GM23338 (cell line): Measurements from ENCODE around the gene HYKK. TPM values are rescaled to one million over a fixed set of nuclear protein-coding genes. Genes with fewer than 3 reads are reported as not detected.

Experiments
- ATAC-seq: fragments of 200-7000 bp; cut with Tn5 transposase; 3 replicates; pipeline ENCODE4 v1.9.1; 2020
- DNase-seq: peaks from one replicate; pipeline ENCODE4 v3.0.0-alpha.2; 2015; ENCODE audit warnings: low spot score
- H2AFZ ChIP-seq: fragments of 200-600 bp; sonication (generic); 2 replicates; pipeline ENCODE4 v1.8.0; 2016; ENCODE audit warnings: antibody characterized with exemption, mild to moderate bottlenecking, moderate library complexity
- H3F3A ChIP-seq: fragments of 200-600 bp; sonication (generic); replicated peaks from 2 replicates; pipeline ENCODE4 v1.8.0; 2017; ENCODE audit warnings: antibody characterized with exemption, mixed run types, low read depth
- H3K27ac ChIP-seq: fragments of 200-600 bp; sonication (generic); 2 replicates; pipeline ENCODE4 v1.6.1; 2016; ENCODE audit warnings: low read depth
- H3K27me3 ChIP-seq: fragments of 200-600 bp; sonication (generic); 2 replicates; pipeline ENCODE4 v1.8.0; 2016; ENCODE audit warnings: mild to moderate bottlenecking, mixed run types, moderate library complexity; ENCODE audit not compliant: insufficient read depth
- H3K36me3 ChIP-seq: fragments of 200-600 bp; sonication (generic); 2 replicates; pipeline ENCODE4 v1.8.0; 2016; ENCODE audit warnings: mild to moderate bottlenecking; ENCODE audit not compliant: insufficient read depth
- H3K4me1 ChIP-seq: fragments of 200-600 bp; sonication (generic); 2 replicates; pipeline ENCODE4 v1.8.0; 2016; ENCODE audit warnings: mild to moderate bottlenecking, moderate library complexity; ENCODE audit not compliant: insufficient read depth
- H3K4me2 ChIP-seq: fragments of 200-600 bp; sonication (generic); 2 replicates; pipeline ENCODE4 v1.7.1; 2017; ENCODE audit warnings: mixed run types
- H3K4me3 ChIP-seq: fragments of 200-600 bp; sonication (generic); 2 replicates; pipeline ENCODE4 v1.6.1; 2016; ENCODE audit warnings: mixed run types
- H3K79me2 ChIP-seq: fragments of 200-600 bp; sonication (generic); replicated peaks from 2 replicates; pipeline ENCODE4 v1.8.0; 2017; ENCODE audit warnings: mild to moderate bottlenecking; ENCODE audit not compliant: insufficient read depth
- H3K9me2 ChIP-seq: fragments of 200-600 bp; sonication (generic); 2 replicates; pipeline ENCODE4 v1.8.0; 2017; ENCODE audit not compliant: insufficient read depth
- H4K20me1 ChIP-seq: fragments of 200-600 bp; sonication (generic); replicated peaks from 2 replicates; pipeline ENCODE4 v1.8.0; 2017; ENCODE audit warnings: mild to moderate bottlenecking; ENCODE audit not compliant: insufficient read depth
- H3K27ac Mint-ChIP-seq: 2 replicates; pipeline ENCODE4 v1.8.0; 2020; ENCODE audit warnings: inconsistent platforms, mild to moderate bottlenecking, moderate library complexity, mixed read lengths
- H3K27me3 Mint-ChIP-seq: 3 replicates; pipeline ENCODE4 v1.8.0; 2022; ENCODE audit warnings: low read depth, mild to moderate bottlenecking, moderate library complexity, mixed read lengths, inconsistent platforms; ENCODE audit not compliant: insufficient read depth, poor library complexity
- H3K36me3 Mint-ChIP-seq: 3 replicates; pipeline ENCODE4 v1.8.0; 2021; ENCODE audit warnings: low read depth, mild to moderate bottlenecking, inconsistent platforms, moderate library complexity, mixed read lengths
- H3K4me1 Mint-ChIP-seq: 3 replicates; pipeline ENCODE4 v1.8.0; 2020; ENCODE audit warnings: mild to moderate bottlenecking, inconsistent platforms, mixed read lengths
- H3K4me3 Mint-ChIP-seq: 3 replicates; pipeline ENCODE4 v1.8.0; 2021; ENCODE audit warnings: moderate library complexity, mild to moderate bottlenecking, inconsistent platforms, mixed read lengths
- H3K9me3 Mint-ChIP-seq: 3 replicates; pipeline ENCODE4 v1.8.0; 2020; ENCODE audit warnings: moderate library complexity, mild to moderate bottlenecking, inconsistent platforms, mixed read lengths
- CREB1 ChIP-seq: fragments of 250-450 bp; sonication (Bioruptor Pico); IDR thresholded peaks from 2 replicates; pipeline ENCODE4 v1.5.0; 2020; ENCODE audit warnings: low read depth, mild to moderate bottlenecking, moderate library complexity
- JUNB ChIP-seq: IDR thresholded peaks from one replicate; pipeline ENCODE4 v1.6.1; 2016; ENCODE audit warnings: antibody characterized with exemption; ENCODE audit not compliant: unreplicated experiment
- POLR2AphosphoS5 ChIP-seq: IDR thresholded peaks from 2 replicates; pipeline ENCODE4 v1.6.1; 2016; ENCODE audit warnings: antibody characterized with exemption, low read depth
- ZNF114 ChIP-seq: fragments of 250-450 bp; sonication (Bioruptor Pico); IDR thresholded peaks from 2 replicates; pipeline ENCODE4 v1.5.0; 2020; ENCODE audit warnings: mild to moderate bottlenecking, moderate library complexity
- polyA plus RNA-seq: library from polyadenylated mRNA; unstranded; fragments of >200 nt; fragmentation: Nextera tagmentation; extraction: Ambion mirVana; gene quantifications from 2 replicates; pipeline ENCODE4 v1.2.1, GENCODE V29; 2016
- total RNA-seq: library from RNA; depleted of rRNA; stranded (reverse); fragments of >200 nt; shearing (Covaris generic); gene quantifications from 2 replicates; pipeline ENCODE4 v1.2.3, GENCODE V29; 2014
- TF ChIP-seq, protein P1 (sequence below): fragments of 250-450 bp; sonication (Bioruptor Pico); IDR thresholded peaks from 2 replicates; pipeline ENCODE4 v1.5.0; 2020; ENCODE audit warnings: mild to moderate bottlenecking, moderate library complexity

Gene HYKK
- total and polyA plus RNA-seq, 2 experiments from 2014 or later: 2.9 to 5.5 TPM

DNA sequence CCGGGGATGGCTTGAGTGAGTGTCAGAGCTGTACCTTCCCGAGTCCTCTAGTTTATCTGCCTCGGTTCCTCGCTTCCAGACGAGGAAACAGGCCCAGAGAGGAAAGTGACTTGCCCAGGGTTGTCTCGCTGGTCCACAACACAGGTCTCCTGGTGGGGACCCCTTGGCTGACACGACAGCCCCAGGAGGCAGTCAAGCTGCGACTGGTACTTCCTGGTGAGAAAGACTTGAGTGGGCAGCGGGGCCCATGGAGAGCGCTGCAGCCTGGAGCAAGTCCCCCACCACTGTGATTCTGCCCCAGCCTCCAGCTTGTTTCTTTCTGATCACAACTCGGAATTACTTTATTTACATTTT lies 57.3 kb downstream of the HYKK start (continued):
- TF ChIP-seq CREB1: no peak

DNA sequence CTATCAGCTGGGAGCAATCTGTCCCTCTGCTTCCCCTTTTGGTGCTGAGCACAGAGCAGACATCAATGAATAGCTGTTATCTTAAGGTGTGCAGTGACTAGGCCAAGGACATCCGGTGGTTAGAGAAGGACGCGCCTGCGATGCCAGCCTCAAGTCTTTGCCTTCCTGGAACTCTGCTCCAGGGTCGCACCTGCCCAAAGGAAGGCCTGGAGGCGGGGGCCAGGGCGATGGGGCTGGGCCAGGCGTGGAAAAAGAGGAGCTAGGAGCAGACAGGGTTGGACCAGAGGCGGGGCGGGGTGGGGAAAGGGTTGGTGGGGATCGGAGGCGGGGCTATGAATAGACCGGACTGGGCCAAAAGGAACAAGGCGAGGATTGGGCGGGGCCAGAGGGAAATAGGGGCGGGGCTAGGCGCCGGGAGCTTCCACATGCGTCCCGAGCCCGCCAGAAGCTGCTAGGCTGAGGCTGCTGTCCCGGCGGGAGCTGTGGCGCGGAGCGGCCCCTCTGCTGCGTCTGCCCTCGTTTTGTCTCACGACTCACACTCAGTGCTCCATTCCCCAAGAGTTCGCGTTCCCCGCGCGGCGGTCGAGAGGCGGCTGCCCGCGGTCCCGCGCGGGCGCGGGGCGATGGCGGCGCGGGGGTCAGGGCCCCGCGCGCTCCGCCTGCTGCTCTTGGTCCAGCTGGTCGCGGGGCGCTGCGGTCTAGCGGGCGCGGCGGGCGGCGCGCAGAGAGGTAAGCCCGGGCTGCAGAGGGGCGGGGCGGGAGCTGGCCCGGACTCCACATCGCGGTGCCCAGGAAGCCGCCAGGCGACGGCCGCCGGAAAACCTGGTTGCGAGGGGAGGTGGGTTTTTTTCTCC lies 57.9 kb downstream of the HYKK start, which contains the start of gene CHRNA5:
Gene CHRNA5 (plus strand): TSS at position 424 of the 854 bp plus-strand sequence. CDS start 200 bp downstream, at position 624.
- TF ChIP-seq, protein P1, sequence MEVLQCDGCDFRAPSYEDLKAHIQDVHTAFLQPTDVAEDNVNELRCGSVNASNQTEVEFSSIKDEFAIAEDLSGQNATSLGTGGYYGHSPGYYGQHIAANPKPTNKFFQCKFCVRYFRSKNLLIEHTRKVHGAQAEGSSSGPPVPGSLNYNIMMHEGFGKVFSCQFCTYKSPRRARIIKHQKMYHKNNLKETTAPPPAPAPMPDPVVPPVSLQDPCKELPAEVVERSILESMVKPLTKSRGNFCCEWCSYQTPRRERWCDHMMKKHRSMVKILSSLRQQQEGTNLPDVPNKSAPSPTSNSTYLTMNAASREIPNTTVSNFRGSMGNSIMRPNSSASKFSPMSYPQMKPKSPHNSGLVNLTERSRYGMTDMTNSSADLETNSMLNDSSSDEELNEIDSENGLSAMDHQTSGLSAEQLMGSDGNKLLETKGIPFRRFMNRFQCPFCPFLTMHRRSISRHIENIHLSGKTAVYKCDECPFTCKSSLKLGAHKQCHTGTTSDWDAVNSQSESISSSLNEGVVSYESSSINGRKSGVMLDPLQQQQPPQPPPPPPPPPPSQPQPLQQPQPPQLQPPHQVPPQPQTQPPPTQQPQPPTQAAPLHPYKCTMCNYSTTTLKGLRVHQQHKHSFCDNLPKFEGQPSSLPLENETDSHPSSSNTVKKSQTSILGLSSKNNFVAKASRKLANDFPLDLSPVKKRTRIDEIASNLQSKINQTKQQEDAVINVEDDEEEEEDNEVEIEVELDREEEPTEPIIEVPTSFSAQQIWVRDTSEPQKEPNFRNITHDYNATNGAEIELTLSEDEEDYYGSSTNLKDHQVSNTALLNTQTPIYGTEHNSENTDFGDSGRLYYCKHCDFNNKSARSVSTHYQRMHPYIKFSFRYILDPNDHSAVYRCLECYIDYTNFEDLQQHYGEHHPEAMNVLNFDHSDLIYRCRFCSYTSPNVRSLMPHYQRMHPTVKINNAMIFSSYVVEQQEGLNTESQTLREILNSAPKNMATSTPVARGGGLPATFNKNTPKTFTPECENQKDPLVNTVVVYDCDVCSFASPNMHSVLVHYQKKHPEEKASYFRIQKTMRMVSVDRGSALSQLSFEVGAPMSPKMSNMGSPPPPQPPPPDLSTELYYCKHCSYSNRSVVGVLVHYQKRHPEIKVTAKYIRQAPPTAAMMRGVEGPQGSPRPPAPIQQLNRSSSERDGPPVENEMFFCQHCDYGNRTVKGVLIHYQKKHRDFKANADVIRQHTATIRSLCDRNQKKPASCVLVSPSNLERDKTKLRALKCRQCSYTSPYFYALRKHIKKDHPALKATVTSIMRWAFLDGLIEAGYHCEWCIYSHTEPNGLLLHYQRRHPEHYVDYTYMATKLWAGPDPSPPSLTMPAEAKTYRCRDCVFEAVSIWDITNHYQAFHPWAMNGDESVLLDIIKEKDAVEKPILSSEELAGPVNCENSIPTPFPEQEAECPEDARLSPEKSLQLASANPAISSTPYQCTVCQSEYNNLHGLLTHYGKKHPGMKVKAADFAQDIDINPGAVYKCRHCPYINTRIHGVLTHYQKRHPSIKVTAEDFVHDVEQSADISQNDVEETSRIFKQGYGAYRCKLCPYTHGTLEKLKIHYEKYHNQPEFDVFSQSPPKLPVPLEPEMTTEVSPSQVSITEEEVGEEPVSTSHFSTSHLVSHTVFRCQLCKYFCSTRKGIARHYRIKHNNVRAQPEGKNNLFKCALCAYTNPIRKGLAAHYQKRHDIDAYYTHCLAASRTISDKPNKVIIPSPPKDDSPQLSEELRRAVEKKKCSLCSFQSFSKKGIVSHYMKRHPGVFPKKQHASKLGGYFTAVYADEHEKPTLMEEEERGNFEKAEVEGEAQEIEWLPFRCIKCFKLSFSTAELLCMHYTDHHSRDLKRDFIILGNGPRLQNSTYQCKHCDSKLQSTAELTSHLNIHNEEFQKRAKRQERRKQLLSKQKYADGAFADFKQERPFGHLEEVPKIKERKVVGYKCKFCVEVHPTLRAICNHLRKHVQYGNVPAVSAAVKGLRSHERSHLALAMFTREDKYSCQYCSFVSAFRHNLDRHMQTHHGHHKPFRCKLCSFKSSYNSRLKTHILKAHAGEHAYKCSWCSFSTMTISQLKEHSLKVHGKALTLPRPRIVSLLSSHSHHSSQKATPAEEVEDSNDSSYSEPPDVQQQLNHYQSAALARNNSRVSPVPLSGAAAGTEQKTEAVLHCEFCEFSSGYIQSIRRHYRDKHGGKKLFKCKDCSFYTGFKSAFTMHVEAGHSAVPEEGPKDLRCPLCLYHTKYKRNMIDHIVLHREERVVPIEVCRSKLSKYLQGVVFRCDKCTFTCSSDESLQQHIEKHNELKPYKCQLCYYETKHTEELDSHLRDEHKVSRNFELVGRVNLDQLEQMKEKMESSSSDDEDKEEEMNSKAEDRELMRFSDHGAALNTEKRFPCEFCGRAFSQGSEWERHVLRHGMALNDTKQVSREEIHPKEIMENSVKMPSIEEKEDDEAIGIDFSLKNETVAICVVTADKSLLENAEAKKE: no peak
- TF ChIP-seq ZNF114 (CRISPR knock-in tag) (no peak), JUNB (no peak), POLR2AphosphoS5 (peak; percentile 97), CREB1 (no peak)
- H3K4me1 ChIP-seq: peaks cover 8% of the 10 kb centered on the region; the same call in 1 of the 2 replicates
- no peaks in the 10 kb centered on the region for H3K9me2 ChIP-seq
- ATAC-seq (peak; percentile 93), DNase-seq (peak; percentile 98)
- no peaks in the 10 kb centered on the region for H3K36me3 ChIP-seq
- H3K4me2 ChIP-seq: peak within 1 kb of the TSS; percentile 84
- H3F3A ChIP-seq: peaks cover 7% of the 10 kb centered on the region; the same call in 1 of the 2 replicates
- peaks cover 27% of the 10 kb centered on the region for H3K4me1 Mint-ChIP-seq
- peaks cover 40% of the 10 kb centered on the region for H3K79me2 ChIP-seq
- no peaks in the 10 kb centered on the region for H3K9me3 Mint-ChIP-seq
- peak within 1 kb of the TSS; percentile 86 for H2AFZ ChIP-seq
- H3K27ac Mint-ChIP-seq: peak within 1 kb of the TSS; percentile 88
- peak within 1 kb of the TSS; percentile 91 for H3K4me3 Mint-ChIP-seq
- no peak within 1 kb of the TSS for H3K27ac ChIP-seq
- H3K36me3 Mint-ChIP-seq: no peaks in the 10 kb centered on the region; the same call in 2 of the 3 replicates
- no peaks in the 10 kb centered on the region for H3K27me3 ChIP-seq
- H3K27me3 Mint-ChIP-seq: peaks cover 5% of the 10 kb centered on the region
- H3K4me3 ChIP-seq: peak within 1 kb of the TSS; percentile 62
- H4K20me1 ChIP-seq: no peaks in the 10 kb centered on the region; the same call in none of the 2 replicates
